Glomerular endothelial cell (primary cell): ENCODE measurements around the gene SHMT2. TPM values are rescaled to one million over a fixed set of nuclear protein-coding genes. Genes with fewer than 3 reads are reported as not detected.

Experiments
- DNase-seq: peaks from one replicate; pipeline ENCODE4 v3.0.0-alpha.2; 2011; ENCODE audit warnings: low read depth, low spot score; ENCODE audit errors: extremely low read depth
- total RNA-seq: library from RNA; depleted of rRNA; stranded (reverse); fragments of >200 nt; gene quantifications from 2 replicates; pipeline ENCODE4 v1.2.3, GENCODE V29; 2015

The SHMT2 gene
- total RNA-seq, 1 donor from 2014 or later = 92.2 TPM

DNA sequence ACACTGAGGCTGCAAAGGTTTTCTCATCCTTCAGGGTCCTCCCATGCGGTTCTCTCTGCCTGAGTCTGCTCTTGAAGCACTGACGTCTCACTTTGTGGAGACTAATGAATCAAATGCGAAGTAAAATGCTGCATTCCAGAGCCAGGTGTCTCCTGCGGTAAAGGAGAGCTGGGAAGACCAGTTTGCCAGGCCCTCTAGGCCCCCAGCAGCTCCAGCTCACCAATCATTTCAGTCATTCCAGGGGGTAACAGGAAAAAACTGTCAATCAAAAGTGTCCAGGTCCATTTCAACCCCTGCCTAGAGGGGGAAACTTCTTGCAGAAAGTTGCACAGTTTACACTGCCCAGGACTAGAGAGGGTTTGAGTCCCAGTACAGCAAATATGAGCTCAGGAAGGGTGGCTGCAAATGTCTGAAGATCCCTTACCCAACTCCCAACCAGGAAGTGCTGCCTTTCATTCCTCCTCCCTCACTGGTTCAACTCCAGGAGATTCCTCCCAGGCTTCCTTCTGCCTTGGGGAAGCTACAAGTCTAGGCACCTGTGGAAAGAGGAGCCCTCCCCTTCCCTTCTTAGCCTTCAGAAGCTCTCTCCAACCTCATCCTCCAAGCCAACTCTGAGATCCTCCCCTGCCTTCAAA lies 15.6 kb upstream of the SHMT2 start:
- no peak for DNase-seq

DNA sequence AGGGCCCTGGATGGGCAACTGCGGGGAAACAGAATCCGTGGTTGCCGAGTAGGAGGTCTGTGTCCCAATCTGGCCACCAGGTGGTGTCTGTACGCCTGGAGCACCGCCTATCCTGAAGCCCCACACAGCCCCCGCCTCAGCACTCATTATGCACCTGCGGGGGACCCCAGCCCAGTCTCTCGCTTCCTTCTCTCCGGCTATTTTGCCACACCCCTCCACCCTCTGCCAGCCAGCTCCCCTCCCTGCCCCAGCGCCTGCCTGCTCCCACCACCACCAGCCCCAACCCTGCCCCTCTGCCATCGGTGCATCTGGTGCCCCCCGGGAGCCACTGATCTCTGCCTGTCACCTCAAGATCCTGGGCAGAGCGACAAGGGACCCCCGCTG lies 15.1 kb upstream of the SHMT2 start:
- no peak for DNase-seq

GRCh38 chr12:57215065-57215464 lies 14.4 kb upstream of the SHMT2 start:
- no peak for DNase-seq

- no peak for DNase-seq
These were observed 13.9 kb upstream of the SHMT2 start for GRCh38 chr12:57215668-57216013.

DNA sequence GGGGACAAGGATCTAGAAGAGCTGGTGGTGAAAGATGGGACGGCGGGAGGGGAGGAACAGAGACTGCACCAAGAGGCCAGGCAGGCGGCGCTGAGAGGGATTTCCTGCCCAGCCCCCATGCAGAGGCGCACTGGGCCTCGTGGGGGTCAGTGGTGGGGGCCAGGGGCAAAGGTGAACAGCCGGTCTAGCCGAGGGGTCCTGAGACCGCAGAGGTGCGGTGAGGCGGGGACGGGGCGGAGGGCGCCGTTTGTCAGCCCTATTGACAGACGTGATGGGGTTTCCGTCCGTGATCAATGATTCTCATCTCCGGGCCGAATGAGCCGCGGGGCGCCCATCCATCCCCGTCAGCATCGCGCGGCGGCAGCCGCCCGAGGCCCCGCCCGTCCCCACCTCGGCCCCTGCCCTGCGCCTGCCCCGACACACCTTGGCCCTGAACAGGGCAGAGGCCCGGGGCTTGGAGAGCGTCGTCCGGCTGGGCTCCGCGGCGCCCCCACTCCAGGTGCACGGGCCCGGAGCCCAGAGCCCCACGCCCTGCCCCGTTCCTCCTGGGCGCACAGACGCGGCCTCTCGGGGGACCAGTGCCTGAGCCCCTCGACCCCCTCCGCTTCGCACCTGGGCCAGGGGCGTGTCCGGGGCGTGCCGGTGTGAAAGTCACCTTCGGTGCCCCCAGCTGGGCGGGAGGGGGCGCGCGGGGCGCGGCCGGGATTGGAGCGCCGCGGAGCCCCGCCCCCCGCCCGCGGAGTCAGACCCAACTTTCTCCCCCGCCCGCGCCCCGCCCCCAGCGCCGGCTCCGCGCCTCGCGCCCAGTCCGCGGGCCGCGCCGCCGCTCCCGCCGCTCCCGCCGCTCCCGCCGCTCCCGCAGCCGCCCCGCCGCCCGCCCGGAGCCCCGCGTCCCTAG lies 13.2 kb upstream of the SHMT2 start, which contains the start of gene NXPH4:
Gene NXPH4 (plus strand): TSS at position 781 of the 898 bp plus-strand sequence. CDS start 176 bp downstream, outside the sequence.
- DNase-seq = no peak

DNA sequence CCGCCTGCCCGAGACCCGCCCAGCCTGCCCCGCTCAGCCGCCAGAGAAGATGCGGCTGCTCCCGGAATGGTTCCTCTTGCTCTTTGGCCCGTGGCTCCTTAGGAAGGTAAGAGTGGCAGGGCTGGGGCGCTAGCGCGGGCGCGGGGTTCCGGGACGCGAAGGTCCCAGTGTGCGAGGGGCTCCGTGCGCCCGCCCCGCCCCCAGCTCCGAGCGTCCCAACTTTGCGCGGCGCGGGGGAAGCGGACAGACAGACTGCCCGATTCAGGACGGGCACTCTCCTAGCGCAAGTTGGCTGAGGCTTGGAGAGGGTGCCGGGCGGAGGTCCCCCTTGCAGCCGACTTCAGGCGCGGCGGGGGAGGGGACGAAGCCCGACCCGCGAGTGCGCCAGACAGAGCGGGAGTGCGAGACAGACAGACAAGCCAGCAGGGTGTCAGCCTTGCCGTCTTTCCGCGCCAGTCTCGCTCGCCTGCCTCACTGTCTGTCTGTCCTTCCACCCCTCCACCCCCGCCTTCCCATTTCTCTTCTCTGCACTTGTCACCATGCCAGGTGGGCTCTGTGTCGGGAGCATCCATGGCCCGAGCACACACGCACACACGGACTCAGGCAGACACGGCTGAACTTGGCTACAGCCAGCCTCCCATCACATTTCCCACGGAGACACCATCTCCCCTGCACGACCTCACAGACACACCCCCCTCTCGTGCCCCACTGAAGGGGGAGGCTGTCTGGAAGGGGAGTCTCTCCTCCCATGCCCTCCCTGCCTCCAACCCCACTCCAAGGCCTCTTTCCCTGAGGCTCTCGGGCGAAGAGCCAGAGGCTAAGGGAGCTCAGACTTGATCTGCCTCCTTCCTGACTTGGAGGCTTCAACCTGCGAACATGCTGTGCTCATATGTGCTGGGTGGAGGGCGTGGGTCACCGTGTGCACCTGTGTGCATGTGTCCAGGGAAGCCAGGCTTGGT lies 12.3 kb upstream of the SHMT2 start:
- DNase-seq = no peak

GRCh38 chr12:57218030-57218853 lies 11.3 kb upstream of the SHMT2 start:
- DNase-seq = no peak

DNA sequence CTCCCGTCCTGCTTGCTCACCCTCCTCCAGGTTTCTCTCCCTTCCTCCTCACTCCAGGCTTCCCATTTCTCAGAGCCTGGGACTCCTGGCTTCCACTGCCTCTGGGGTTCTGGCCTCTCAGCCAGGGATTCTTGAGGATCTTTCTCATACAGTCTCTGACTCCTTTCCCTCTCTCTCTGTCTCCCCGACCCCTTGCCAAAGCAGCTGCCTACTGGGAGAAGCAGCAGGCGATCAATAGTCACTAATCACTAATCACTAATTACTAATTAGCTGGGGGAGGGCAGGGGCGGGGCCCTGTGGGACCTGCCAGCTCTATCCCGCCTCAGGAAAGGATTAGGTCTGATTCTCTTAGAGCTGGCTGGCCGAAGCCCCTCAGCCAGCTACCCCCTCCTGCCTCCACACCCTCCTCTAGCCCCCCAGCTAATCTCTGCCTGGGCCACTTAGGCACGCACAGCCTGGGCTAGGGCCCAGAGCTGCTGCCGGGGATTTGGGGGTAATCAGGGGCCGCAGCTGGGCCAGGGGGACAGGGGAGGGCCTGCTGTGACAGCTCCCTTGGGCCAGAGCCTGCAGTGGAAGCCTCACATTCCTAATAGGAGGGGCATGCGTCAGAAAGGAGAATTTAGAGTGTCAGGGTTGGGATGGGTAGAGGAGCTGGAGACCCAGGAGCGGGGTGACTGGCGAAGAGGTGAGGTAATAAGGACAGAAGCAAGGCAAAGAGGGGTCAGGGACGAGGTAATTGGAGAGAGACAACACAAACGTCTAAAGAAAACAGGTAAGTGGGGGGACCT lies 10.1 kb upstream of the SHMT2 start:
- no peak for DNase-seq

GRCh38 chr12:57219993-57220754 lies 9.3 kb upstream of the SHMT2 start:
- DNase-seq = no peak

GRCh38 chr12:57220770-57221168 lies 8.7 kb upstream of the SHMT2 start:
- DNase-seq = no peak

GRCh38 chr12:57221169-57221917 lies 8.2 kb upstream of the SHMT2 start:
- no peak for DNase-seq

GRCh38 chr12:57222286-57223190 lies 7.0 kb upstream of the SHMT2 start:
- no peak for DNase-seq

- no peak for DNase-seq
These were observed 6.0 kb upstream of the SHMT2 start for GRCh38 chr12:57223191-57224165.

- DNase-seq = no peak
These were observed 5.1 kb upstream of the SHMT2 start for GRCh38 chr12:57224278-57224972.
